Adrenal gland (tissue), 5 donors: ENCODE results near the gene CAMTA1.

ENCODE experiments used
- POLR2A ChIP-seq, 2 donors: fragments of 450-650 bp; IDR thresholded peaks; one replicate each; pipeline ENCODE4 v1.6.1; 2017; ENCODE audit warnings: antibody characterized with exemption in 2 of 2, mild to moderate bottlenecking in 2 of 2, moderate library complexity in 1 of 2
- TF ChIP-seq, protein P1 (sequence below), 6 experiments: fragments of 450-650 bp in 4 of 6; fragments of 200-600 bp in 2 of 6; sonication (generic) in 1 of 6; IDR thresholded peaks; 1 replicate in 5 of 6; 2 replicates in 1 of 6; pipeline versions ENCODE4 v1.5.1 to v1.8.0; 2016 to 2021; ENCODE audit warnings: antibody characterized with exemption in 6 of 6, mild to moderate bottlenecking in 2 of 6, moderate library complexity in 1 of 6
- donor health status: DM: no; HTN: no; CAD: no.

DNA sequence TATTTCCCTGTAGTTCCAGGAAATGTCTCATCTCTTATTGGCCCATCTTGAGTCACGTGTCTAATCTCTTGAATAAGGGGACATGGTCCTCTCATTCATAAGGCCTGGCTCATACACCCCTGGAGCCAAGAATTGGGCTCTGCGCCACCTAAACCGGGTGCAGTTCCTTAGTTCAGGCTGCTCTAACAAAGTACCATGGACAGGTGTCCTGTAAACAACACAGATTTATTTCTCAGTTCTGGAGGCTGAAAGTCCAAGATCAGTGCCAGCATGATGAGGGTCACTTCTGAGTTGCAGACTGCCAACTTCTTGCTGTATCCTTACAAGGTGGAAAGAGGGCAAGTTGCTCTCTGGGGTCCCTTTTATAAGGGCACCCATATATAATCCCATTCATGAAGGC lies 925.6 kb downstream of the CAMTA1 start:
- TF ChIP-seq, protein P1, sequence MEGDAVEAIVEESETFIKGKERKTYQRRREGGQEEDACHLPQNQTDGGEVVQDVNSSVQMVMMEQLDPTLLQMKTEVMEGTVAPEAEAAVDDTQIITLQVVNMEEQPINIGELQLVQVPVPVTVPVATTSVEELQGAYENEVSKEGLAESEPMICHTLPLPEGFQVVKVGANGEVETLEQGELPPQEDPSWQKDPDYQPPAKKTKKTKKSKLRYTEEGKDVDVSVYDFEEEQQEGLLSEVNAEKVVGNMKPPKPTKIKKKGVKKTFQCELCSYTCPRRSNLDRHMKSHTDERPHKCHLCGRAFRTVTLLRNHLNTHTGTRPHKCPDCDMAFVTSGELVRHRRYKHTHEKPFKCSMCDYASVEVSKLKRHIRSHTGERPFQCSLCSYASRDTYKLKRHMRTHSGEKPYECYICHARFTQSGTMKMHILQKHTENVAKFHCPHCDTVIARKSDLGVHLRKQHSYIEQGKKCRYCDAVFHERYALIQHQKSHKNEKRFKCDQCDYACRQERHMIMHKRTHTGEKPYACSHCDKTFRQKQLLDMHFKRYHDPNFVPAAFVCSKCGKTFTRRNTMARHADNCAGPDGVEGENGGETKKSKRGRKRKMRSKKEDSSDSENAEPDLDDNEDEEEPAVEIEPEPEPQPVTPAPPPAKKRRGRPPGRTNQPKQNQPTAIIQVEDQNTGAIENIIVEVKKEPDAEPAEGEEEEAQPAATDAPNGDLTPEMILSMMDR (IDR thresholded peaks at IDR 0.05) = no peak
- no peak for TF ChIP-seq POLR2A (IDR thresholded peaks at IDR 0.05)
